DOHH2 (cell line): ENCODE data around the gene GABRG3.

Experiments used
- CTCF ChIP-seq: fragments of 200-600 bp; sonication (generic); IDR thresholded peaks from one replicate; pipeline ENCODE4 v1.5.1; 2014; ENCODE audit warnings: antibody characterized with exemption, mild to moderate bottlenecking, low read depth, low read length; ENCODE audit not compliant: poor library complexity, severe bottlenecking
- EZH2phosphoT487 ChIP-seq: fragments of 200-600 bp; sonication (generic); IDR thresholded peaks from 2 replicates; pipeline ENCODE4 v1.6.1; 2017; ENCODE audit warnings: borderline replicate concordance, mild to moderate bottlenecking, antibody characterized with exemption, low read length, moderate library complexity, mixed read lengths

GRCh38 chr15:27468151-27468591 lies 497.2 kb downstream of the GABRG3 start:
- TF ChIP-seq CTCF (no peak), EZH2phosphoT487 (no peak)
